EL (cell line): ENCODE measurements around the gene NPAP1.
"Not testable (repeated sequence)": the region's sequence is repeated elsewhere in the genome, so short reads cannot be mapped to it uniquely, and the experiment has no call there.

Experiments
- DNase-seq: peaks from one replicate; pipeline ENCODE4 v3.0.0-alpha.2; 2016

NPAP1 gene

GRCh38 chr15:24675332-24676144 is at the start of gene NPAP1:
TSS of gene NPAP1 (plus strand) at chr15:24675775. CDS start at chr15:24675868, 93 bp downstream.
- DNase-seq = no peak

- DNase-seq = no peak
Measured at GRCh38 chr15:24627443-24627842, 48.1 kb upstream of the NPAP1 start.

GRCh38 chr15:24633082-24633481 is 42.5 kb upstream of the NPAP1 start:
- DNase-seq = no peak

- DNase-seq = not testable (repeated sequence)
Measured at GRCh38 chr15:24639412-24639811, 36.2 kb upstream of the NPAP1 start.

- DNase-seq = no peak
Measured at GRCh38 chr15:24645627-24646026, 29.9 kb upstream of the NPAP1 start.

- DNase-seq = no peak
Measured at GRCh38 chr15:24659622-24660021, 16.0 kb upstream of the NPAP1 start.

GRCh38 chr15:24662991-24663390 is 12.6 kb upstream of the NPAP1 start:
- no peak for DNase-seq

- no peak for DNase-seq
Measured at GRCh38 chr15:24676431-24676830, 856 bp downstream of the NPAP1 start.

GRCh38 chr15:24678485-24678884 is 2.9 kb downstream of the NPAP1 start:
- no peak for DNase-seq

GRCh38 chr15:24682002-24682401 is 6.4 kb downstream of the NPAP1 start:
- DNase-seq = no peak

- DNase-seq = not testable (repeated sequence)
Measured at GRCh38 chr15:24682905-24683304, 7.3 kb downstream of the NPAP1 start.

- DNase-seq = no peak
Measured at GRCh38 chr15:24683736-24684135, 8.2 kb downstream of the NPAP1 start.

GRCh38 chr15:24684313-24684712 is 8.7 kb downstream of the NPAP1 start:
- DNase-seq = no peak

GRCh38 chr15:24696201-24696600 is 20.6 kb downstream of the NPAP1 start:
- DNase-seq = no peak

GRCh38 chr15:24696842-24697241 is 21.3 kb downstream of the NPAP1 start:
- no peak for DNase-seq

GRCh38 chr15:24718289-24719082 is 42.9 kb downstream of the NPAP1 start:
- DNase-seq = no peak

- no peak for DNase-seq
Measured at GRCh38 chr15:24729760-24730159, 54.2 kb downstream of the NPAP1 start.
